Activated CD4-positive, CD25-positive, alpha-beta regulatory T cell treated with anti-CD3 and anti-CD28 coated beads, Interleukin-2, amount 50 U/mL, for 72 hours (primary cell): ENCODE measurements around the gene CDH4.

Experiments
- DNase-seq: peaks from one replicate; pipeline ENCODE4 v3.0.0; 2021

Gene CDH4

DNA sequence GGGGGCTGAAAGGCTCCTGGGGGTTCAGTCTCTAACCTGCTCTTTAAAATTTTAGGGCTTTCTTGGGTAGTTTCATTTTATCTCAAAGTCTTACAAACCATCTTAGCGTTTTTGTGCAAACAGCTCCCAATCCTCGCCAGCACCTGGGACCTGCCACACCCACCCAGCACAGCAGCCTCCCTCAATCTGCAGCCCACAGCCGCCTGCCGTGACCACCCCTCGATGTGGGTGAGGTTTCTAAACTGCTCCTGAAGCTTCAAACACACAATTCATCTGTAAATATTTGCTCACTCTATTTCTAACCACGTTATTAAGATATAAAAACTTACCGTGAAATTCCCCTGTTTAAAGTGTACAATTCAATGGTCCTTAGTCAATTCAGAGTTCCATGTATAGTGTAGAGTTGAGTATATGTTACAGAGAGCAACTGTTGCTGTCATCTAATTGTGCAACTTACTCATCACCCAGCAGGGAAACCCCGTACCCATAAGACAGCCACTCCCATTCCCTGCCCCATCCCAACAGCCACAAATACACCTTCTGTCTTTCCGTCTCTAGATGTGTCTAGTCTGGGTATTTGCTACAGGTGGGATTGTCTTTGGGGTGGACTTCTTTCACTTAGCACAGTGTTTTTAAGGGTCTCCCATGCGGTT is 432.6 kb downstream of the CDH4 start:
- DNase-seq = no peak

GRCh38 chr20:61685462-61685861 is 433.4 kb downstream of the CDH4 start:
- no peak for DNase-seq

DNA sequence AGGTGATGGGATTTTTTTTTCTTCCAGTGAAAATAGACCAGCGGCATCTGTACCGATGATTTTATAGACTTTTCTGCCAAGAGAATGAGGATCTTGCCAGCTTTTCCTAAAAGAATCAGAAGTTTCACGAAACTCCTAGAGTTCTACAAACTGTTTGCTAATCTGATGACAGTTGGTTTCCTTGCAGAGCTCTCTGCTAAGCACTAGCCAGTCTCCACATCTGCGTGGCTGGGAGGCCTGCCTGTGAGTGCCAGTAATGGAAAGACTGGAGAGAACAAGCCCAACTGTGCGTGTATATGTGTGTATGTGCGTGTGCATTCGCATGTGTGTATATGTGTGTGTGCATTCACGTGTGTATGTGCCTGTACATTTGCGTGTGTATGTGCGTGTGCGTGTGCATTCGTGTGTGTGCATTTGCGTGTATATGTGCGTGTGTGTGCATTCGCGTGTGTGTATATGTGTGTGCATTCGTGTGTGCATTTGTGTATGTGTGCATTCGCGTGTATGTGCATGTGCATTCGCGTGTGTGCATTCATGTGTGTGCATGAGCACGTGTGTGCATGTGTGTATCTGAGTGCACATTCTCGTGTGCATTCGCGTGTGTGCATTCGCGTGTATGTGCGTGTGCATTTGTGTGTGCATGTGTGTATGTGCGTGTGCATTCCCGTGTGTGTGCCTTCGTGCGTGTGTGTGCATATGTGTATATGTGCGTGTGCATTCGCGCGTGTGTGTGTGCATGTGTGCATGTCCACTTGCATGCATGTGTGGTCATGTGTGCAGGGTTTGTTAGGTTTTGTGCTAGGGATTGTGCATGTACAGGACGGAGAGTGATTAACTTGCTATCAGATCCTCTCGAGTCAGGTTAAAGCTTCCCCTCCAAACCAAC is 434.2 kb downstream of the CDH4 start:
- DNase-seq = no peak

GRCh38 chr20:61688411-61688810 is 436.4 kb downstream of the CDH4 start:
- DNase-seq = no peak

GRCh38 chr20:61690150-61690549 is 438.1 kb downstream of the CDH4 start:
- no peak for DNase-seq

DNA sequence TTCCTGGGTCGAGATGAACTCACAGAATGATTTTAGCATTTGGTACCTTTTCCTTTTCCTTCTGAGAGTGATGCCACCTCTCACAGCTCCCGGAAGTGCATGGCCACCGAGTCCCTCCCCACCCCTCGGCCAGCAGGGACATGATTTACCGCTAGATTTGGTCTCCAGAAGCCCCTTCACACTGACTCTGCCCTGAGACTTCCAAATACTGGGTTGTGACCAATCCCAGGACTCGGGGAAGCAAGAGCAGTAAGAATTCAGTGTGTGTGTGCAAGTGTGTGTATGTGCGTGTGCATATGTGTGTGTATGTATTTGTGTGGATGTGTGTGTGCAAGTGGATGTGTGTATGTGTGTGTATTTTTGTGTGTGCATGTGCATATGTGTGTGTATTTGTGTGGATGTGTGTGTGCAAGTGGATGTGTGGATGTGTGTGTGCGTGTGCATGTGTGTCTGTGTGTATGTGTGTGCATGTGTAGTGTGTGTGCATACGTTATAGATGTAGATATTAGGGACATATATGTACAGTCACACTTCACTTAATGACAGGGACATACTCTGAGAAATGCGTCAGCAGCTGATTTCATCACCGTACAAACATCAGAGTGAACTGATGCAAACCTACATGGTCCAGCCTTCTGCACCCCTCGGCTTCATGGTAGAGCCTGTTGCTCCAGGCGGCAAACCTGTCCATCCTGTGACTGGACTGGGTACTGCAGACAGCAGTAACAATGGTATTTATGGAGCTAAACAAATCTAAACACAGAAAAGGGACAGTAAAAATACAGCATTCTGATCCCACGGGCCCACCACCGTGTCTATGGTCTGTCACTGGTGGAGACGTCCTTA is 439.2 kb downstream of the CDH4 start:
- DNase-seq = no peak

DNA sequence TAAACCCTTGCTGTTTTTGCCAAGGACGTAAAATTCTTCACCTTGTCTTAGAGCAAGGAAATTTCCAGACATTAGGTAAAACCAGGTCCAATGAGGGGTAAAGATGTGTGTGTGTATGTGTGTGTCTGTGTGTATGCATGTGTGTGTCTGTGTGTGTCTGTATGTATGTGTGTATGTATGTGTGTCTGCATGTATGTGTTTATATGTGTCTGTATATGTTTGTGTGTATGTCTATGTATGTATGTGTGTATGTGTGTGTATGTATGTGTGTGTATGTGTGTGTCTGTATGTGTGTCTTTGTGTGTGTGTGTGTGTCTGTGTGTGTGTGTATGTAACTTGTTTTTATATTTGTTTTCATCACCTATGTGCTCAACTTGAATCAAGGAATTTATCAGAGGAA is 439.9 kb downstream of the CDH4 start:
- DNase-seq = no peak

GRCh38 chr20:61692479-61692878 is 440.4 kb downstream of the CDH4 start:
- no peak for DNase-seq

DNA sequence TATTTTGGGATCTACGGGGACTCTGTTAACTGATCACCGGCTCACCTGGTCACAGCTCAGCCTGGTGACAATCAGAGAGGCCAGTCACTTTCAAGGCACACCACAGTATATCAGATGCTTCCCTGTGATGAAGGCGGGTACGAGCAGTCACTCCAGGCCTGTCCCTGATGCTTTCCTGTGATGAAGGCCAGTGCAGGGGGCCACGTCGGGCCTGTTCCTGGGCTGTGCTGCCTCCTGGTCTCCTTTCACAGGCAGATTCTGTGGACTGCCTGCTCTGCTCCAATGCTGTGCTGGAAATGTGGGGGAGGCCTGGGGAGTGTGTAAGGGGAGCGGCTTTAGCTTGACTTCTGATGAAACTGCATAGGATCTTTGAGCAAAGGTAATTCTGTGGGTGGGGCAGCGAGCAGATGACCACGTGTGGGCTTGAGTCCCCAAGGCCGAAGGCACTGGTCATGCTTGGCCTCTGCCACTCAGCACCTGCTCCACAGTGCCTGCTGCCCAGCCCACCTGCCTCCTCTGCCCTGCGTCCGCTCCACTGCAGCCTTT is 441.1 kb downstream of the CDH4 start:
- DNase-seq = no peak

DNA sequence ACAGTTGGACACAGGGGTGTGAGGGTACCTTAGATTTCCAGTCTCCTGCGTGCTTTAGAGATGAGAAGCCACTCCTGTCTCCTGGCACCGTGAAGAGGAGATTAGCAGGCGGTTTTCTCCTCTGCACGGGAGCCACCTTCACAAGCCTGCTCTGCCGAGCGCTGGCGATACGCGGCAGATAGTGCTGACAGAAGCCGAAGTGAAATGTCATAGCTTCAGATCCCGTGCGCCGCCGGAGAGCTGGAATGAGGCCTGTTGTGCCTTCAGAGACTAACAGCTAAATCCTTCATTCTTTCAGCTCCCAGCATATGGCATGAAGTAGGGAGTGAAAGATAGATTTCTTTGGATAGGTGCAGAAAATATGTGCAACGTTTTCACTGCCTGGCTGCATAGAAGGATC is 442.6 kb downstream of the CDH4 start:
- DNase-seq = no peak

- no peak for DNase-seq
Measured at GRCh38 chr20:61695741-61696140, 443.7 kb downstream of the CDH4 start.

- DNase-seq = no peak
Measured at GRCh38 chr20:61696181-61696735, 444.2 kb downstream of the CDH4 start.

DNA sequence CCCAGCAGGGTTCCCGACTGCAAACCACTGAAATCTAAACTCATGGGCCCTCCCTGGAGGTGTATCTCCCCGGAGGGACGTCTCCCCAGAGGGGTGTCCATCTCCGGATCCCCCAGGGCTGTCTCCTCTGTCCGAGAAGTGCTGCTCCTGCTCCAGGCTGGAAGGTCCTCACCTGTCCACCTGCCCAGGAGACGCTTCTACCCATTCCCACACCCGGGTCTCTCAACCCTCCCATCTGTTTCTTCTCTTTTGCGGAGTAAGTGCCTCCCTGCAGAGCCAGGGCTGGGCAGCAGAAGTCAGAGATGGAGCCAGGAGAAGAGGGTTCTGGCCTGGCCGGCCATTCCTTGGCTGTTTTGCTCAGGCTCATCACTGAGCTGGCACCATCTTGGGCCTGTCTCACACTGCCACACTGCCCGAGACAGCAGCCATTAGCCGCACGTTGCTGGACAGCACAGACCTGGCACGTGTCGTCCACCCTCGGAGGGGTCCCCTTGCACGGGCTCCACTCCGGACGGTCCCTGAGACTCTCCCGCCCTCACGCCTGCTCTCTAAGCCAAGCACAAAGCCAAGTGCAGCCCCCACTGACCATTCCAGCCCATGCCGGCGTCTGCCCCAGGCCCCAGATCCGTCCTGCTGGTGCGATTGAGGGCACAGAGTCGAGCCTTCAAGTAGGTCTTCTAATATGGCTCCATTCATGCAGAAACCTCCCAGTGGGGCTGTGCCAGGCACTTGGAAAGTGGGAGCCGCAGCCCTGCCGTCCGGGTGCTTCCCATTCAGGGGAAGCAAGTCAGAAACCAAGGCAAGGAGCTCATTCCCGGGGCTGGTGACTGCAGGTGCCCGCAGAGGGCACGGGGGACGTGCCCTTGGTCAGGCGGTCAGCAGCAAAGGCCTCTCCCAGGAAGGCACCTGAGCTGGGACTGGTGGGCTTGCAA is 445.9 kb downstream of the CDH4 start:
- no peak for DNase-seq

DNA sequence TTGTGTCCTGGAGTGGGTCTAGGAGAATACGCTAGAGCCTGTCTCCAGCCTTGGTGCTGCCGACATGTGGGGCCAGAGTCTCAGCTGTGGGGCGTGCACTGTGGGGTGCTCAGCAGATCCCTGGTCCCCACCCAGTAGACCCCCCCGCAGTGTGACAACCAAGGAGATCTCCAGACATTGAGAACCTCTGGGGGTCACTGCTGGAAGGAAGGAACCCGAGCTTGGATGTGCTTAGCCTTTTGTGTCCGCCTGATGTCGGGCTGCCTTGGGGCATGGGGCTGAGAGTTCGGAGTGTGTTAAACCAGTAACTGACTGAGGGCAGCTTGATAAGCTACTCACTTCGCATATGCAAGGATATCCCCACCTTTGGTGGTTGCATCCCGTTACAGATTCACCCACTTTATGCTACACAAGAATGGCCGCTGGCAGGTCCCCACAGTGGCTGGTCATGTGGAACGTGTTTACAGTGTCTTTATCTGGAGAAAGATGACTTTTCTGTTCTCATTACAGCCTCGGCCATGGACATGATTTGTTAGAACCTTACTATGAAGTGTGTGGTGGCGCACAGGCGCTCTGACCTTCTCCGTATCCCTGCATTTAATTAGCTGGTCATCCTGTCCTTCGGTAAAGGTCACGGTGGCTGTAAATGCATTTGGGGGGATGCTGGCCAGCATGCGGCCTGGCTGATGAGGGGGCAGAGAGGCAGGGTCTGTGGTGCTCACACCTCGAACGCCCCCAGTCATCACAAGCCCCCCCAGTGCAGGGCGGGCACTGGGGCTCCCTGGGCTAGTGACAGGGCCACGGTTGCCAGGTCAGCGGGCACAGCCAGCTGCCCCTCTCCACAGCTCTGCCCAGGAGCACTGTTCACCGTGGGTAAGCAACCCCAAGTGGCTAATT is 446.8 kb downstream of the CDH4 start:
- no peak for DNase-seq

- DNase-seq = no peak
Measured at GRCh38 chr20:61699495-61700374, 447.7 kb downstream of the CDH4 start.

- no peak for DNase-seq
Measured at GRCh38 chr20:61700595-61701140, 448.6 kb downstream of the CDH4 start.

DNA sequence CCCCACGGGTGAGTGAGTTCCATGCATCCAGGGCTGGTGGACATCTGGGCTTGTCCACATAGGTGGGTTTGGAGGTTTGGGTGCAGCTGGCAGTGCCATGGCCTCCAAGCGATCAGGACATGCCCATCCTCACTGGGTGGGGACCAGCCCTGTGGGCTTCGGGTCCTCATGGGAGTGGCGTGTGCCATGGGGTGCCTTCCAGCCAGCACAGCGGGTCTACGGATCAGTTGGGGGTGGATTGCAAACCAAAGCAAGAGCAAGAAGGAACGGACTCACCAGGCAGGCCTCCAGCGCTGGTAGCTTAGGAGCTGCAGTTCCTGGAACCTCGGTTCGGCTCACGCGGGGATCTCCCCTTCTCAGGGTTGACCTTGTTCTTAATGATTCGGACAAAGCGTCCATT is 449.3 kb downstream of the CDH4 start:
- DNase-seq = no peak

DNA sequence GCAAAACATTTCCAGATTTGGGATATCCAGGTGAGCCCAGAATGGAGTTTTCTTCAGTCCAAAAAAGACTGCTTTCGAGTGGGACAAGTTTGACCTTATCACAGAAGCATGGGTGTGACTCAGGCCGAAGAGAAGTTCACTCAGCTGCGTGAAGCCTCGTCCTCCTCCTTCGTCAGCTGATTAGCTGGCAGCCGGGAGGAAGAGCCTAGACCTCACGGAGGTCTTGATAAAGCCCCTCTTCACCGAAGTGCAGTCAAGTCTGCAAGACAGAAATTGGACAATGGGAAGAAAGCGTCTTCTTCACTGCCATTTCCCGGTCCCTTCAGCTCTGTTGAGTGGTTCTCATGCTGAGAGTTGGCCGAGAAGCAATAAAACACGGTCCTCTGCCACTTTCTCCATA is 449.7 kb downstream of the CDH4 start:
- no peak for DNase-seq

DNA sequence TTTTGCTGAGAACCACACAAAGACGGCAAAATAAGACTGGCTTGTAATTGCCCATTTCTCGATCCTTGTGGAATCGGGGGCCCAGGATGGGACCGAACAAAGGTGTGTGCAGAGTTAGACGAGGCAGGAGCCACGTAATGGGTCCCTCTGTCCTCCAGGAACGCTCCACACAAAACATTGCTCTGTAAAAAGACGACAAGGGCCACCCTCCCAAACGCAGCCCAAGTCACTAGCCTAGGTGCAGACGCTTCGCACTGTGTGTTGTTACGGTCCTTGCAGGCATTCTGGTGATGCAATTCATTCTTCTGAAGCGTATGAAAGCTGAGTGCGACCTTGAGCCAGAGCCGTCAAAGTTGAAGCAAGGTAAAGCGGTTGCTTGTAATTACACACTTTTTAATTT is 450.2 kb downstream of the CDH4 start:
- DNase-seq = no peak
